HG02759 (cell line): ENCODE measurements around the gene FNDC11.

Experiments
- ATAC-seq: cut with Tn5 transposase; IDR thresholded peaks from one replicate; pipeline ENCODE4 v1.9.1; 2021; ENCODE audit warnings: mild to moderate bottlenecking, moderate library complexity; ENCODE audit not compliant: unreplicated experiment

FNDC11 gene

GRCh38 chr20:63577317-63577894 is 23.4 kb downstream of the FNDC11 start:
- ATAC-seq: no peak

- ATAC-seq: no peak
Measured at GRCh38 chr20:63578224-63579016, 24.5 kb downstream of the FNDC11 start.

- ATAC-seq: no peak
Measured at GRCh38 chr20:63579017-63579694, 25.2 kb downstream of the FNDC11 start.

- no peak for ATAC-seq
Measured at GRCh38 chr20:63580796-63581461, 27.0 kb downstream of the FNDC11 start.

- ATAC-seq: no peak
Measured at GRCh38 chr20:63582382-63583063, 28.6 kb downstream of the FNDC11 start.

- no peak for ATAC-seq
Measured at GRCh38 chr20:63585616-63586565, 31.9 kb downstream of the FNDC11 start.

GRCh38 chr20:63586797-63587196 is 32.8 kb downstream of the FNDC11 start:
- no peak for ATAC-seq

- ATAC-seq: no peak
Measured at GRCh38 chr20:63587256-63587655, 33.3 kb downstream of the FNDC11 start.

GRCh38 chr20:63587776-63588591 is 34.0 kb downstream of the FNDC11 start:
- ATAC-seq: no peak

GRCh38 chr20:63588641-63589041 is 34.7 kb downstream of the FNDC11 start:
- ATAC-seq: no peak

- ATAC-seq: no peak
Measured at GRCh38 chr20:63589261-63590217, 35.6 kb downstream of the FNDC11 start.

- ATAC-seq: no peak
Measured at GRCh38 chr20:63590218-63591146, 36.5 kb downstream of the FNDC11 start.

- no peak for ATAC-seq
Measured at GRCh38 chr20:63591147-63591533, 37.2 kb downstream of the FNDC11 start.

GRCh38 chr20:63591786-63592355 is 37.9 kb downstream of the FNDC11 start:
- no peak for ATAC-seq

- ATAC-seq: no peak
Measured at GRCh38 chr20:63592661-63593060, 38.7 kb downstream of the FNDC11 start.

- no peak for ATAC-seq
Measured at GRCh38 chr20:63594043-63594561, 40.1 kb downstream of the FNDC11 start.
